ENCODE measurements around the gene TEX35.

The TEX35 gene

GRCh38 chr1:178512566-178513277 is at the start of gene TEX35:
Gene TEX35 (plus strand): TSS chr1:178513109. CDS start chr1:178513189, 80 bp downstream.
- DNase-seq (ENCODE audit: low read depth): no peak

- DNase-seq (ENCODE audit: low read depth): no peak
Observed at GRCh38 chr1:178464141-178464540, 48.8 kb upstream of the TEX35 start.

GRCh38 chr1:178464566-178464965 is 48.3 kb upstream of the TEX35 start:
- DNase-seq (ENCODE audit: low read depth): no peak

- no peak for DNase-seq (ENCODE audit: low read depth)
Observed at GRCh38 chr1:178465011-178465410, 47.9 kb upstream of the TEX35 start.

- DNase-seq (ENCODE audit: low read depth): no peak
Observed at GRCh38 chr1:178467837-178468236, 45.1 kb upstream of the TEX35 start.

GRCh38 chr1:178470411-178470960 is 42.4 kb upstream of the TEX35 start:
- DNase-seq (ENCODE audit: low read depth): no peak

- no peak for DNase-seq (ENCODE audit: low read depth)
Observed at GRCh38 chr1:178472531-178472930, 40.4 kb upstream of the TEX35 start.

GRCh38 chr1:178477373-178477772 is 35.5 kb upstream of the TEX35 start:
- DNase-seq (ENCODE audit: low read depth): no peak

- no peak for DNase-seq (ENCODE audit: low read depth)
Observed at GRCh38 chr1:178477841-178478240, 35.1 kb upstream of the TEX35 start.

- no peak for DNase-seq (ENCODE audit: low read depth)
Observed at GRCh38 chr1:178483251-178483957, 29.5 kb upstream of the TEX35 start.

GRCh38 chr1:178484698-178485225 is 28.1 kb upstream of the TEX35 start:
- DNase-seq (ENCODE audit: low read depth): no peak

GRCh38 chr1:178485541-178485981 is 27.3 kb upstream of the TEX35 start:
- DNase-seq (ENCODE audit: low read depth): no peak

GRCh38 chr1:178486100-178487069 is 26.5 kb upstream of the TEX35 start:
- no peak for DNase-seq (ENCODE audit: low read depth)

- DNase-seq (ENCODE audit: low read depth): no peak
Observed at GRCh38 chr1:178487070-178487615, 25.8 kb upstream of the TEX35 start.

GRCh38 chr1:178488393-178488792 is 24.5 kb upstream of the TEX35 start:
- DNase-seq (ENCODE audit: low read depth): no peak

GRCh38 chr1:178489399-178489798 is 23.5 kb upstream of the TEX35 start:
- DNase-seq (ENCODE audit: low read depth): no peak

- DNase-seq (ENCODE audit: low read depth): no peak
Observed at GRCh38 chr1:178490136-178490535, 22.8 kb upstream of the TEX35 start.

- no peak for DNase-seq (ENCODE audit: low read depth)
Observed at GRCh38 chr1:178490967-178491366, 21.9 kb upstream of the TEX35 start.

- DNase-seq (ENCODE audit: low read depth): no peak
Observed at GRCh38 chr1:178491721-178492120, 21.2 kb upstream of the TEX35 start.

- DNase-seq (ENCODE audit: low read depth): no peak
Observed at GRCh38 chr1:178492341-178492740, 20.6 kb upstream of the TEX35 start.

GRCh38 chr1:178493301-178493741 is 19.6 kb upstream of the TEX35 start:
- DNase-seq (ENCODE audit: low read depth): no peak
